GM10266 (cell line): ENCODE data around the gene ZWILCH.
A peak's percentile ranks its signal among the peaks of the same experiment; 100 is the strongest.
"Not testable (repeated sequence)": the region's sequence is repeated elsewhere in the genome, so short reads cannot be mapped to it uniquely, and the experiment has no call there.

ENCODE experiments used
- DNase-seq: peaks from one replicate; pipeline ENCODE4 v3.0.0; 2012; ENCODE audit errors: extremely low spot score
- TF ChIP-seq, protein P1 (sequence below): IDR thresholded peaks from 2 replicates; pipeline ENCODE4 v1.5.1; 2012; ENCODE audit warnings: mild to moderate bottlenecking, low read depth; ENCODE audit not compliant: control insufficient read depth, insufficient read depth; ENCODE audit errors: missing control alignments

ZWILCH gene

DNA sequence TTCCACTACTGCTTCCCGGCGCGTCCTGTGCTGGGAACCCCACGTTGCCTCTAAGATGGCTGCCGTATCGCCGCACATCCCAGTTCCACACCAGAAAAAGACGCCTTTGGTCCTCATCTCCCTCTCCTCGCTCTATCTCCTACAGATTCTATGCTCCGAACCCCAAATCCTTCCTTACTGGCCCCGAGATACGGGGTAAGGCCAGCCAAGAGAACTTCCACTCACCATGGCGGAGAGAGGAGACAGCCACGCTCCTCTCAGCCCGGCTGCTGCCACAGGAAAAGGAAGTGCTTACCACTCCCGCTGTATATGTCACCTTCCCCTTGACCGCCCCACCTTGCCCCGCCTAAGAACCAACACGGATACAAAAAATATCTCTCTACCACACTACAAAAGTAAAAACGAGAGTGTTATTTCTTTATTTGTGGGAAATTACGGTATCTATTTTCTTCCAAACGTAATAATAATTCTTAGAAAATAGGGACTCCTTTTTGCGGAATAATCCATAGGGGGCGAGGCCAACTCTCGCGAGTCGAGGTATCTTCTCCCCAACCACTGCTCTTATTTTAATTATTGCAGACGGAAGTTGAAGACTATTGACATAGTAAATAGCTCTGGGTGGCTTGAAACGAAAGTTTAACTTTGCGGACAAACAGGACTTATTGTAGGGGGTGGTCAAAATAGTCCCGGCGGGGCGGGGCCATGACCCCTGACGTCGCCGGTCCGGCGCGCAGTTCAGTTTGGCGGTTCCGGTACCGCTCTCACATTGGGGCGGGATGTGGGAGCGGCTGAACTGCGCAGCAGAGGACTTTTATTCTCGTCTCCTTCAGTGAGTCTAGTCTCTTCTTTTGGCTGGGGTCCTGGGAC, at the start of gene ZWILCH, which contains the start of gene RPL4:
Gene ZWILCH, plus strand, starts transcription at position 764 of the 867 bp plus-strand sequence. Its CDS starts 13 bp downstream, at position 777.
Gene RPL4, minus strand, starts transcription at position 293 of the 867 bp plus-strand sequence. Its CDS starts 65 bp downstream, at position 228.
- peak; percentile 73 for DNase-seq

GRCh38 chr15:66456211-66456610, 48.9 kb upstream of the ZWILCH start:
- TF ChIP-seq, protein P1, sequence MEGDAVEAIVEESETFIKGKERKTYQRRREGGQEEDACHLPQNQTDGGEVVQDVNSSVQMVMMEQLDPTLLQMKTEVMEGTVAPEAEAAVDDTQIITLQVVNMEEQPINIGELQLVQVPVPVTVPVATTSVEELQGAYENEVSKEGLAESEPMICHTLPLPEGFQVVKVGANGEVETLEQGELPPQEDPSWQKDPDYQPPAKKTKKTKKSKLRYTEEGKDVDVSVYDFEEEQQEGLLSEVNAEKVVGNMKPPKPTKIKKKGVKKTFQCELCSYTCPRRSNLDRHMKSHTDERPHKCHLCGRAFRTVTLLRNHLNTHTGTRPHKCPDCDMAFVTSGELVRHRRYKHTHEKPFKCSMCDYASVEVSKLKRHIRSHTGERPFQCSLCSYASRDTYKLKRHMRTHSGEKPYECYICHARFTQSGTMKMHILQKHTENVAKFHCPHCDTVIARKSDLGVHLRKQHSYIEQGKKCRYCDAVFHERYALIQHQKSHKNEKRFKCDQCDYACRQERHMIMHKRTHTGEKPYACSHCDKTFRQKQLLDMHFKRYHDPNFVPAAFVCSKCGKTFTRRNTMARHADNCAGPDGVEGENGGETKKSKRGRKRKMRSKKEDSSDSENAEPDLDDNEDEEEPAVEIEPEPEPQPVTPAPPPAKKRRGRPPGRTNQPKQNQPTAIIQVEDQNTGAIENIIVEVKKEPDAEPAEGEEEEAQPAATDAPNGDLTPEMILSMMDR, result no peak
- DNase-seq, result no peak

More for the DNA sequence above, at the start of gene ZWILCH, which contains the start of gene RPL4:
- TF ChIP-seq, protein P1, result no peak

DNA sequence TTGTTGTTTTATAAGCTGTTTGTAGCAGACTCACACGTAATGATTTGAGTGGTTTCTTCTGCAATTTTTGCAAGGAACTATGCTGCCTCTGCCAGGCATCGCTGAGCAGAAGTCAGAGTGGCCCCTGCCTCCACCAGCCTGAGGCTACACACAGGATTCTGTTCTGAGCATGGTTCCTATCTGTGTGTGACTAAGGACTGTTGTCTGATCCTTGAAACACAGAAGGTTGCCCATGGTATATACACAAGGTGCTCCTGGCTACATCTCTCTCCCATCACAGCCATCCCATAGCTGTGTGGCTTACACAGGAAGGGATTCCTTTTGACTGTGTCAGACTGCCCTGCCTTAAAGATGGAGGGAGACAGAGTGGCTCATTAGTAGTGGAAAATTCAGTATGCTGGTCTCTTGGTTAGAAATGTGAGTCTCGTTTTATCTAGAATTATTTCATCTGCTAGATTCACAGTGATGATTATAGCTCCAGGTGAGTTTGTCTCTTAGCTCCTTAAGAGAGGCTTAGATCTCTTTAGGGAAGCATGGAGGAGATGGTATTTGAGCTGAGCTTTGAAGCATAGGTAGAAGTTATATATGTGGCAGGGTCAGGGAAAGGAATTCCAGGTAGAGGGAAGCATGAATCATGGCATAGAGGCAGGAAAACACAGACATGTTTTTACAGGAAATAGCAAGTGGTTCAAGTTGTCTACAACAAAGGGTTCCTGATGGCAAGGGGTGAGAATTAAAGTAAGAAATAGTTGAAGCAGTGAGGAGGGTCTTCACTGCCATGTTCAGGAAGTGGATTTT, 45.1 kb upstream of the ZWILCH start:
- DNase-seq, result no peak
- TF ChIP-seq, protein P1, result no peak

- DNase-seq, result not testable (repeated sequence)
Measured at GRCh38 chr15:66461294-66461693, 43.8 kb upstream of the ZWILCH start.

DNA sequence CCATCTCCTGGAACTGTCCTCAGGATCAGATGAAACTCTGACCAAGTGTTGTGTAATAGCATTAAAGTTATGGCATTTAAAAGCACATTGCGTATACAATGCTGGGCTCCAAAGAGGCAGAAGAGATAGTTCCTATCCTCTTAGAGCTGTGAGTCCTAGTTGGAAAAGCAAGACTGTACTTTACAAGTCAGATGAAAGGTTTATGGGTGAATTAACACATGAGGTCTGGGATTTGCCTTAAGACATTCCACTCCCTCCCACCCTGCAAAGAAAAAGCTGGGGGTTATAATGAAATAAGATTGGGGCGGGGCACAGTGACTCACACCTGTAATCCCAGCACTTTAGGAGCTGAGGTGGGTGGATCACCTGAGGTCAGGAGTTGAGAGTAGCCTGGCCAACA, 43.2 kb upstream of the ZWILCH start:
- TF ChIP-seq, protein P1, result no peak
- no peak for DNase-seq

DNA sequence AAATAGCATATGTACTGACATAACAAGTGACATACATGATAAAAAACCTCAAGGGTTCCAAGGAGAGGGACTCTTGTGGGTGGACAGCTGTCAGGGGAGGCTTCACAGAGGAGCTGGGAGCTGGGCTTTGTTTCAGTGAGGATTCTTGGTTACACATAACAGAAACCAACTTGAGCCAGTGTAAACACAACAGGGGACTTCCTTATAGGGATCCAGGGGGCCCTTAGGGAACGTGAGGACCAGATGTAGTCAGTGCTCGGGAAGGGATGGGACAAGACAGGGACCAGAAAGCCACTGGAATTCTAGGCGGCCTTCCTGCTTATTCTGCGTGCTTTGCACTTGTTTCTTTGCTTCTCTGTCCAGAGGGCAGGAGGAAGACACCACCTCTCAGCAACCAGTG, 42.5 kb upstream of the ZWILCH start:
- DNase-seq, result no peak
- TF ChIP-seq, protein P1, result no peak

DNA sequence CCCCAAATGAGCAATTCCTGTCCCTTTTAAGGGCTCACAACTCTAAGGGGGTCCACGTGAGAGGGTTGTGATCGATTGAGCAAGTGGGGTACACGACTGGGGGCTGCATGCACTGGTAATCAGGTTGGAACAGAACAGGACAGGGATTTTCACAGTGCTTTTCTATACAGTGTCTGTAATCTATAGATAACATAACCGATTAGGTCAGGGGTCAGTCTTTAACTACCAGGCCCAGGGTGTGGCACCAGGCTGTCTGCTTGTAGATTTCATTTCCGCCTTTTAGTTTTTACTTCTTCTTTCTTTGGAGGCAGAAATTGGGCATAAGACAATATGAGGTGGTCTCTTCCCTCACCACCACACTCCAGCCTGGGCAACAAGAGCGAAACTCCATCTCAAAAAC, 39.8 kb upstream of the ZWILCH start:
- DNase-seq, result not testable (repeated sequence)

- DNase-seq, result not testable (repeated sequence)
Measured at GRCh38 chr15:66467162-66468040, 37.7 kb upstream of the ZWILCH start.

DNA sequence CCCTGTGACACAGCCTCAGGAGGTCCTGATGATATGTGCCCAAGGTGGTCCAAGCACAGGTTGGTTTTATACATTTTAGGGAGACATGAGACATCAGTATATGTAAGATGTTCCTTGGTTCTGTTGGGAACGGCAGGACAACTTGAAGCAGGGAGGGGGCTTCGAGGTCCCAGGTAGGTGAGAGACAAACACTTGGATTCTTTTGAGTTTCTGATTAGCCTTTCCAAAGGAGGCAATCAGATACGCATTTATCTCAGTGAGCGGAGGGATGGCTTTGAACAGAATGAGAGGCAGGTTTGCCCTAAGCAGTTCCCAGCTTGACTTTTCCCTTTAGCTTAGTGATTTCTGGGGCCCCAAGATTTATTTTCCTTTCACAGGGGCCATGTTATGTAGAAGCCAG, 34.3 kb upstream of the ZWILCH start:
- DNase-seq, result not testable (repeated sequence)
